Measurements from ENCODE around the gene PAK4.
"Not testable (repeated sequence)": the region's sequence is repeated elsewhere in the genome, so short reads cannot be mapped to it uniquely, and the experiment has no call there.

The PAK4 gene

GRCh38 chr19:39125554-39126311 lies at the start of gene PAK4:
PAK4 (plus strand) TSS chr19:39125786; CDS start chr19:39169554, 43,768 bp downstream.
- peak; percentile 100 for DNase-seq

GRCh38 chr19:39077323-39077722 lies 48.3 kb upstream of the PAK4 start:
- no peak for DNase-seq

- peak; percentile 86 for DNase-seq
Observed at GRCh38 chr19:39078436-39079200, 47.0 kb upstream of the PAK4 start.

- no peak for DNase-seq
Observed at GRCh38 chr19:39080431-39080830, 45.2 kb upstream of the PAK4 start.

GRCh38 chr19:39082167-39082566 lies 43.4 kb upstream of the PAK4 start:
- no peak for DNase-seq

GRCh38 chr19:39082745-39083598 lies 42.6 kb upstream of the PAK4 start:
- DNase-seq: no peak

GRCh38 chr19:39083599-39083982 lies 42.0 kb upstream of the PAK4 start:
- no peak for DNase-seq

- DNase-seq: no peak
Observed at GRCh38 chr19:39083983-39084731, 41.4 kb upstream of the PAK4 start, which contains the start of gene ACP7. ACP7 (plus strand) TSS chr19:39084368; CDS start chr19:39085270, 902 bp downstream.

- DNase-seq: no peak
Observed at GRCh38 chr19:39084732-39085080, 40.9 kb upstream of the PAK4 start.

- DNase-seq: no peak
Observed at GRCh38 chr19:39085392-39085791, 40.2 kb upstream of the PAK4 start.

GRCh38 chr19:39086386-39086785 lies 39.2 kb upstream of the PAK4 start:
- DNase-seq: no peak

- no peak for DNase-seq
Observed at GRCh38 chr19:39087907-39088686, 37.5 kb upstream of the PAK4 start.

- not testable (repeated sequence) for DNase-seq
Observed at GRCh38 chr19:39090016-39090415, 35.6 kb upstream of the PAK4 start.

- DNase-seq: no peak
Observed at GRCh38 chr19:39090881-39091280, 34.7 kb upstream of the PAK4 start.

- not testable (repeated sequence) for DNase-seq
Observed at GRCh38 chr19:39095799-39096540, 29.6 kb upstream of the PAK4 start.

- DNase-seq: no peak
Observed at GRCh38 chr19:39097299-39097698, 28.3 kb upstream of the PAK4 start.

- DNase-seq: no peak
Observed at GRCh38 chr19:39097721-39098120, 27.9 kb upstream of the PAK4 start.

- DNase-seq: peak; percentile 45
Observed at GRCh38 chr19:39098365-39099269, 27.0 kb upstream of the PAK4 start.

- DNase-seq: peak; percentile 67
Observed at GRCh38 chr19:39099341-39099740, 26.2 kb upstream of the PAK4 start.
